Measurements from ENCODE around the gene ABHD17C.

ABHD17C gene

DNA sequence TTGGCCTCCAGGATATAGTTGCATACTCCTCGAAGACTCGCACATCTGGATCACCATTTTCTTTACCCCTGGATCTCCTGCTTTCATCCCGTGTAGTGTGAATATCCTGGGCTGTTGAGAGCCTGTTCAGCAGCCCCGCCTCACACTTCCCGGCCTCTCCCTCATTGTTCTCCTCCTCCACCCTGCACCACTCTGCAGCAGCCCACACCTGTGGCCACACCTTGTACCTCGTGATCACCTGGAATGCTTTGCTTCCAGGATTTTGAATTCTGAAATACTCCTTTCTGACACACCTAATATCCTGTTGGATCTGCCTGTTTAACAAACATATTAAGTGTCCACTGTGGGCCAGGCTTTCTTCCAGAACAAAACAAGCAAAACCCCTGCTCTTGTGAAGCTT is 14.4 kb downstream of the ABHD17C start:
- Histone ChIP-seq H3K23ac (ENCODE audit: low read length) (no peak overlapping the region), H3K36me3 (ENCODE audit: control insufficient read depth in 1 of 2, insufficient read depth in 2 of 2, low read length in 2 of 2) (no peaks in the 10 kb centered on the region), H3K4me1 (ENCODE audit: control insufficient read depth in 1 of 2, insufficient read depth in 2 of 2, low read length in 2 of 2) (no peaks in the 10 kb centered on the region), H3K9ac (ENCODE audit: low read length) (no peak overlapping the region), H2BK5ac (ENCODE audit: low read depth, low read length, poor library complexity) (no peak overlapping the region), H3K18ac (ENCODE audit: low read length) (no peak overlapping the region), H4K12ac (ENCODE audit: low read depth, low read length) (no peak overlapping the region), H4K8ac (ENCODE audit: low read depth, low read length) (no peak overlapping the region), H4K91ac (ENCODE audit: low read depth, low read length) (no peak overlapping the region), H2AFZ (ENCODE audit: insufficient read depth, low read length, poor library complexity) (no peak overlapping the region), H3K27ac (ENCODE audit: low read depth, low read length) (no peak overlapping the region), H3K79me1 (ENCODE audit: low read length) (no peaks in the 10 kb centered on the region), H3K14ac (ENCODE audit: low read length) (no peak overlapping the region), H3K4ac (ENCODE audit: low read depth, low read length) (no peak overlapping the region), H2AK5ac (ENCODE audit: low read length) (no peak overlapping the region), H2BK12ac (ENCODE audit: low read length) (no peak overlapping the region), H2BK120ac (ENCODE audit: insufficient read depth, low read length, poor library complexity) (no peak overlapping the region), H3K27me3 (ENCODE audit: insufficient read depth, low read length) (no peaks in the 10 kb centered on the region), H3K4me2 (ENCODE audit: low read length) (no peak overlapping the region), H3K4me3 (ENCODE audit: low read depth, low read length) (no peak overlapping the region), H3K9me3 (ENCODE audit: insufficient read depth, low read depth, low read length) (no peaks in the 10 kb centered on the region), H3K79me2 (ENCODE audit: control insufficient read depth, insufficient read depth, low read length, poor library complexity) (no peaks in the 10 kb centered on the region)
- WGBS (ENCODE audit: extremely low coverage, insufficient coverage, insufficient read length): no CpG with 5 or more reads among the region's 6 CpGs
- peak; percentile 34 to 56 for DNase-seq

DNA sequence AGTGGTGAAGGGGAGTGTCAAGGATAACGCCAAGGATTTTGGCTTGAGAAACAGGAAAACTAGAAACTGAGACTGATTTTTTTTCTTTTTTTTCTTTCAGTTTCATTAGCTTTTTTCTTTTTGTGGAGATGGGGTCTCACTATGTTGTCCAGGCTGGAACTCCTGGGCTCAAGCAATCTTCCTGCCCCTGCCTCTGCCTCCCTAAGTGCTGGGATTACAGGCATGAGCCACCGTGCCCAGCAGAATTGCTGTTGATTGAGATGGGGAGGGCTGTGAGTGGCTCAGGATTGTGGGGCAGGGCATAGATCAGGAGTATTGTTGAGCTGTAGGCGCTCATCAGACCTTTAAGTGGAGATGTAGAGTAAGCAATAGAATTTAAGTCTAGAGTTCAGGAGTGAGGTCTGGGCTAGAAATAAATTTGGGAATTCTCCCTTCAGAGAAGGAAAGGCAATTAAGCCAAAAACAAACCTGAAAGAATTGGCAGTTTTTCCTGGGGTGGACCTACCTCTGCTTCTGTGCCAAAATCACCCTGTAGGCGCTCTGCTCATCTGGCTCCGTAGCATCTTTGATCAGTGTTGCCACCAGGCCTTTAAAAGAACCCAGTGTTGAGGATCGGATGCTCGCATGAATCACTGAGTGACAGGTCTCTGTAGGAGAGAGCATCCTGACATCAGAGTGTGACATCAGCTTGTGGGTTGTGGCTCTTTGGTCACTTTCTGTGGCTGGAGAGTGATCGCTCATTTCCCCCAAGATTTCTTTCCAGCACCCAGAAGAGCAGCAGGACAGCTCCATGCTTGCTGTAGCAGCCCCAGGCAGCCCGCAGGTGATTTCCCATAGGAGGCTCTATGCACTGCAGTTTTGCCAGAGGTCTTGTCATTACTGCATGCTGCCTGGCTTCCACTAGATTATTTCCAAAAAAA is 15.8 kb downstream of the ABHD17C start:
- no peak overlapping the region for H3K9ac ChIP-seq (ENCODE audit: low read length)
- no peaks in the 10 kb centered on the region for H3K79me2 ChIP-seq (ENCODE audit: control insufficient read depth, insufficient read depth, low read length, poor library complexity)
- no CpG with 5 or more reads among the region's 9 CpGs for WGBS (ENCODE audit: extremely low coverage, insufficient coverage, insufficient read length)
- no peaks in the 10 kb centered on the region for H3K36me3 ChIP-seq (ENCODE audit: control insufficient read depth in 1 of 2, insufficient read depth in 2 of 2, low read length in 2 of 2)
- H3K27ac ChIP-seq (ENCODE audit: low read depth, low read length): no peak overlapping the region
- H3K23ac ChIP-seq (ENCODE audit: low read length): no peak overlapping the region
- H2BK120ac ChIP-seq (ENCODE audit: insufficient read depth, low read length, poor library complexity): no peak overlapping the region
- no peak overlapping the region for H2AK5ac ChIP-seq (ENCODE audit: low read length)
- H3K4me2 ChIP-seq (ENCODE audit: low read length): no peak overlapping the region
- no peak overlapping the region for H4K8ac ChIP-seq (ENCODE audit: low read depth, low read length)
- H4K12ac ChIP-seq (ENCODE audit: low read depth, low read length): no peak overlapping the region
- DNase-seq: no peak
- H3K14ac ChIP-seq (ENCODE audit: low read length): no peak overlapping the region
- H3K27me3 ChIP-seq (ENCODE audit: insufficient read depth, low read length): no peaks in the 10 kb centered on the region
- no peaks in the 10 kb centered on the region for H3K9me3 ChIP-seq (ENCODE audit: insufficient read depth, low read depth, low read length)
- no peak overlapping the region for H3K18ac ChIP-seq (ENCODE audit: low read length)
- no peaks in the 10 kb centered on the region for H3K4me1 ChIP-seq (ENCODE audit: control insufficient read depth in 1 of 2, insufficient read depth in 2 of 2, low read length in 2 of 2)
- no peak overlapping the region for H3K4ac ChIP-seq (ENCODE audit: low read depth, low read length)
- H2BK5ac ChIP-seq (ENCODE audit: low read depth, low read length, poor library complexity): no peak overlapping the region
- H4K91ac ChIP-seq (ENCODE audit: low read depth, low read length): no peak overlapping the region
- H3K79me1 ChIP-seq (ENCODE audit: low read length): no peaks in the 10 kb centered on the region
- H2BK12ac ChIP-seq (ENCODE audit: low read length): no peak overlapping the region
- H3K4me3 ChIP-seq (ENCODE audit: low read depth, low read length): no peak overlapping the region
- H2AFZ ChIP-seq (ENCODE audit: insufficient read depth, low read length, poor library complexity): no peak overlapping the region

DNA sequence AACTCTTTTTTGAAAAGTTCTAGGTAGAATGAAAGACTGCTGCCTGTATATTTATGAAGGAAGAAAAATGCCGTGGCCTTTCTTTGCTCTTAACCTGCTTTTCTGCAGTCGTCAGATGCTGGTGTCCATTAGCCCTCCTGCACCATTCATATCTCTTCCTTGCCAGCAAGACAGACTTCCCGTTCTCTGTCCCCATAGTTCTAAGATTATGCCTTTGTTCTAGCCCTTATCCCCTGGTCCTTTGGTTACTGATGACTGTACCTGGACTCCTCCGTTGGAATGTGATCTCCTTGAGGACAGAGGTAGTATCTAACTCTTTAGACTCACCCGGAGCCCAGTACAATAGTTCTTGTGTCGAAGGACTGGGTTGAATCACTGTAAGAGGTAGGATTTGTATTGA is 16.8 kb downstream of the ABHD17C start:
- Histone ChIP-seq H2BK120ac (ENCODE audit: insufficient read depth, low read length, poor library complexity) (no peak overlapping the region), H3K27me3 (ENCODE audit: insufficient read depth, low read length) (no peaks in the 10 kb centered on the region), H3K9me3 (ENCODE audit: insufficient read depth, low read depth, low read length) (no peaks in the 10 kb centered on the region), H3K4me1 (ENCODE audit: control insufficient read depth in 1 of 2, insufficient read depth in 2 of 2, low read length in 2 of 2) (no peaks in the 10 kb centered on the region), H4K12ac (ENCODE audit: low read depth, low read length) (no peak overlapping the region), H4K91ac (ENCODE audit: low read depth, low read length) (no peak overlapping the region), H3K23ac (ENCODE audit: low read length) (no peak overlapping the region), H3K9ac (ENCODE audit: low read length) (no peak overlapping the region), H3K36me3 (ENCODE audit: control insufficient read depth in 1 of 2, insufficient read depth in 2 of 2, low read length in 2 of 2) (no peaks in the 10 kb centered on the region), H3K79me1 (ENCODE audit: low read length) (no peaks in the 10 kb centered on the region), H2AK5ac (ENCODE audit: low read length) (no peak overlapping the region), H3K18ac (ENCODE audit: low read length) (no peak overlapping the region), H3K4me2 (ENCODE audit: low read length) (no peak overlapping the region), H3K14ac (ENCODE audit: low read length) (no peak overlapping the region), H3K4ac (ENCODE audit: low read depth, low read length) (no peak overlapping the region), H2BK12ac (ENCODE audit: low read length) (no peak overlapping the region), H2AFZ (ENCODE audit: insufficient read depth, low read length, poor library complexity) (no peak overlapping the region), H4K8ac (ENCODE audit: low read depth, low read length) (no peak overlapping the region), H3K27ac (ENCODE audit: low read depth, low read length) (no peak overlapping the region), H3K4me3 (ENCODE audit: low read depth, low read length) (no peak overlapping the region), H2BK5ac (ENCODE audit: low read depth, low read length, poor library complexity) (no peak overlapping the region), H3K79me2 (ENCODE audit: control insufficient read depth, insufficient read depth, low read length, poor library complexity) (no peaks in the 10 kb centered on the region)
- DNase-seq: peak; percentile 63 to 82
- WGBS (ENCODE audit: extremely low coverage, insufficient coverage, insufficient read length): no CpG with 5 or more reads among the region's 6 CpGs

DNA sequence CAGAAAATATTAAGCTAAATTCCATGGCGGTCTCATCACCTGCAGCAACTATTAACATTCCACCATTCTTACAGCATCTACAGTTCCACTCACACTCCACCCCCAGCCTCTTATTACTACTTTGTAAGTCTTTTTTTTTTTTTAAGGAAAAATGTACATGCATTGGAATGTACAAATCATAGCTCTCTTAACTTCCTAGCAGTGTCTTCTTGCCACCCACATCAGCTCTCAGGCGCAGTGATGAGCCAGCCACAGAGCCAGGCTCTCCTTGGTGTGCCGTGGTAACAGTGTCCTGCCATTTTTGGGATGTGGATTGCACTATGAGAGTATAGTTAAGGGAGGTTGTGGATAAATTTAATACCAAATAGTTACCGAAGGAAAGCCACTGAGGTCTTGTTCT is 17.8 kb downstream of the ABHD17C start:
- no peak overlapping the region for H2BK12ac ChIP-seq (ENCODE audit: low read length)
- no peaks in the 10 kb centered on the region for H3K4me1 ChIP-seq (ENCODE audit: control insufficient read depth in 1 of 2, insufficient read depth in 2 of 2, low read length in 2 of 2)
- H3K4me2 ChIP-seq (ENCODE audit: low read length): no peak overlapping the region
- H3K9ac ChIP-seq (ENCODE audit: low read length): no peak overlapping the region
- no peak overlapping the region for H2AK5ac ChIP-seq (ENCODE audit: low read length)
- no peaks in the 10 kb centered on the region for H3K27me3 ChIP-seq (ENCODE audit: insufficient read depth, low read length)
- H3K4ac ChIP-seq (ENCODE audit: low read depth, low read length): no peak overlapping the region
- peak; percentile 31 to 68 for DNase-seq
- no peak overlapping the region for H4K8ac ChIP-seq (ENCODE audit: low read depth, low read length)
- no peak overlapping the region for H3K14ac ChIP-seq (ENCODE audit: low read length)
- H2BK120ac ChIP-seq (ENCODE audit: insufficient read depth, low read length, poor library complexity): no peak overlapping the region
- H3K18ac ChIP-seq (ENCODE audit: low read length): no peak overlapping the region
- H3K79me2 ChIP-seq (ENCODE audit: control insufficient read depth, insufficient read depth, low read length, poor library complexity): no peaks in the 10 kb centered on the region
- H2AFZ ChIP-seq (ENCODE audit: insufficient read depth, low read length, poor library complexity): no peak overlapping the region
- no peaks in the 10 kb centered on the region for H3K36me3 ChIP-seq (ENCODE audit: control insufficient read depth in 1 of 2, insufficient read depth in 2 of 2, low read length in 2 of 2)
- H3K79me1 ChIP-seq (ENCODE audit: low read length): no peaks in the 10 kb centered on the region
- H3K27ac ChIP-seq (ENCODE audit: low read depth, low read length): no peak overlapping the region
- no peaks in the 10 kb centered on the region for H3K9me3 ChIP-seq (ENCODE audit: insufficient read depth, low read depth, low read length)
- H4K91ac ChIP-seq (ENCODE audit: low read depth, low read length): no peak overlapping the region
- H2BK5ac ChIP-seq (ENCODE audit: low read depth, low read length, poor library complexity): no peak overlapping the region
- H4K12ac ChIP-seq (ENCODE audit: low read depth, low read length): no peak overlapping the region
- WGBS (ENCODE audit: extremely low coverage, insufficient coverage, insufficient read length): no CpG with 5 or more reads among the region's 4 CpGs
- no peak overlapping the region for H3K23ac ChIP-seq (ENCODE audit: low read length)
- H3K4me3 ChIP-seq (ENCODE audit: low read depth, low read length): no peak overlapping the region
